ENCODE results near the gene MRPS12. TPM values are rescaled to one million over a fixed set of nuclear protein-coding genes. Genes with fewer than 3 reads are reported as not detected.

Gene MRPS12
- total RNA-seq, 2 experiments from 2014 or later: 62.4 to 76.0 TPM

DNA sequence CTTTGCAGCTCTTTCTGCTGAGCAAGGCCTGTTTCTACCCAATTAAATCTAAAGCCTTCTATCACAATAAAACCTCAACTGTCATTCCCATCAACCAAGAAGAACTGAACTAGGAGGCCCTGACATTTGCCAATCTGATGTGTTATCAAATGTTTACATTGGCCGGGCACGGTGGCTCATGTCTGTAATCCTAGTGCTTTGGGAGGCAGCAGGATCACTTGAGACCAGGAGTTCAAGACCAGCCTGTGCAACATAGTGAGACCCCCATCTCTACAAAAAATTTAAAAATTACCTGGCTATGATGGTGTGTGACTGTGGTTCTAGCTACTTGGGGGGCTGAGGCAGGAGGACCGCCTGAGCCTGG, 47.6 kb downstream of the MRPS12 start:
- CTCF ChIA-PET: interaction anchor here (0.7 to 1.6 kb wide), 3 partner anchors 12 to 471 kb away, joined by 3 read pairs; no protein-coding TSS in a partner anchor
- POLR2A ChIA-PET: no interaction called here
- no peak overlapping the region for H3K4me3 Mint-ChIP-seq
- peaks cover 4% of the 10 kb centered on the region for H3K36me3 Mint-ChIP-seq (ENCODE audit: low read depth)
- H3K27ac Mint-ChIP-seq: peak overlapping the region; percentile 21
- H3K4me1 Mint-ChIP-seq: peaks cover 27% of the 10 kb centered on the region
- intact Hi-C loops (cut with DNase I, micrococcal nuclease): no loop called here
- H3K9me3 Mint-ChIP-seq (ENCODE audit: low read depth): peaks cover 5% of the 10 kb centered on the region
- ATAC-seq: no peak
- H3K27me3 Mint-ChIP-seq: peaks cover 33% of the 10 kb centered on the region
- no peak for DNase-seq

GRCh38 chr19:38979812-38980211, 49.1 kb downstream of the MRPS12 start:
- H3K27ac Mint-ChIP-seq: no peak overlapping the region
- H3K9me3 Mint-ChIP-seq (ENCODE audit: low read depth): peaks cover 5% of the 10 kb centered on the region
- ATAC-seq (no peak), DNase-seq (no peak)
- intact Hi-C loops (cut with DNase I, micrococcal nuclease): no loop called here
- H3K4me1 Mint-ChIP-seq: peaks cover 24% of the 10 kb centered on the region
- peaks cover 28% of the 10 kb centered on the region for H3K27me3 Mint-ChIP-seq
- peaks cover 4% of the 10 kb centered on the region for H3K36me3 Mint-ChIP-seq (ENCODE audit: low read depth)
- POLR2A ChIA-PET: no interaction called here
- CTCF ChIA-PET: interaction anchor here (0.7 kb wide), 2 partner anchors 8 to 1195 kb away, joined by 3 to 4 read pairs; no protein-coding TSS in a partner anchor
- no peak overlapping the region for H3K4me3 Mint-ChIP-seq

GRCh38 chr19:38980583-38981374, 50.0 kb downstream of the MRPS12 start:
- Mint-ChIP-seq H3K27me3 (peaks cover 24% of the 10 kb centered on the region), H3K36me3 (ENCODE audit: low read depth) (peaks cover 4% of the 10 kb centered on the region), H3K4me3 (no peak overlapping the region), H3K27ac (no peak overlapping the region), H3K4me1 (peaks cover 20% of the 10 kb centered on the region), H3K9me3 (ENCODE audit: low read depth) (peaks cover 5% of the 10 kb centered on the region)
- ChIA-PET CTCF (interaction anchor here (0.7 kb wide), 1 partner anchor 9 kb away, joined by 4 read pairs; no protein-coding TSS in a partner anchor), POLR2A (no interaction called here)
- DNase-seq (no peak), ATAC-seq (no peak)
- intact Hi-C loops (cut with DNase I, micrococcal nuclease): no loop called here

Other genes with a start within 250 kb of the MRPS12 start
- 1 to 10 TPM; 4.4 to 4.9 TPM for gene CAPN12, start 186.5 kb upstream of the MRPS12 start, total RNA-seq
- not detected for gene LGALS7, start 157.4 kb upstream of the MRPS12 start, total RNA-seq
- gene LGALS7B, start 141.7 kb upstream of the MRPS12 start, total RNA-seq: not detected
- gene LGALS4, start 118.0 kb upstream of the MRPS12 start, total RNA-seq: 1 to 10 TPM in 1 of 2 experiments, under 1 TPM in 1; 0.59 to 1.1 TPM
- 100 to 1,000 TPM; 114 to 154 TPM for gene ECH1, start 99.2 kb upstream of the MRPS12 start, total RNA-seq
- gene HNRNPL, start 81.0 kb upstream of the MRPS12 start, total RNA-seq: 100 to 1,000 TPM; 714 to 722 TPM
- 10 to 100 TPM; 85.8 to 90.3 TPM for gene RINL, start 52.7 kb upstream of the MRPS12 start, total RNA-seq
- 10 to 100 TPM; 17.8 to 23.1 TPM for gene SIRT2, start 31.3 kb upstream of the MRPS12 start, total RNA-seq
- 10 to 100 TPM; 49.4 to 52.5 TPM for gene NFKBIB, start 31.0 kb upstream of the MRPS12 start, total RNA-seq
- under 1 TPM; 0.34 to 0.54 TPM for gene CCER2, start 18.8 kb upstream of the MRPS12 start, total RNA-seq
- 10 to 100 TPM; 36.7 to 39.4 TPM for gene SARS2, start 181 bp upstream of the MRPS12 start, total RNA-seq
- not detected for gene FBXO17, start 44.8 kb downstream of the MRPS12 start, total RNA-seq
- gene FBXO27, start 101.6 kb downstream of the MRPS12 start, total RNA-seq: under 1 TPM; 0.71 to 0.90 TPM
- not detected for gene ACP7, start 153.4 kb downstream of the MRPS12 start, total RNA-seq
- 10 to 100 TPM; 14.2 to 22.6 TPM for gene PAK4, start 194.8 kb downstream of the MRPS12 start, total RNA-seq

Data from activated CD4-positive, alpha-beta T cell treated with anti-CD3 and anti-CD28 coated beads for 36 hours (primary cell).